PC-9 (cell line): ENCODE results near the gene ERC1.

Experiments
- EZH2 ChIP-seq: fragments of 200-600 bp; sonication (generic); IDR thresholded peaks from 2 replicates; pipeline ENCODE4 v1.8.0; 2017; ENCODE audit warnings: antibody characterized with exemption, low read depth
- TF ChIP-seq, protein P1 (sequence below): fragments of 200-600 bp; sonication (generic); conservative IDR thresholded peaks from 2 replicates; pipeline ENCODE4 v1.6.1; 2017; ENCODE audit warnings: mixed run types, antibody characterized with exemption, mild to moderate bottlenecking, moderate library complexity

DNA sequence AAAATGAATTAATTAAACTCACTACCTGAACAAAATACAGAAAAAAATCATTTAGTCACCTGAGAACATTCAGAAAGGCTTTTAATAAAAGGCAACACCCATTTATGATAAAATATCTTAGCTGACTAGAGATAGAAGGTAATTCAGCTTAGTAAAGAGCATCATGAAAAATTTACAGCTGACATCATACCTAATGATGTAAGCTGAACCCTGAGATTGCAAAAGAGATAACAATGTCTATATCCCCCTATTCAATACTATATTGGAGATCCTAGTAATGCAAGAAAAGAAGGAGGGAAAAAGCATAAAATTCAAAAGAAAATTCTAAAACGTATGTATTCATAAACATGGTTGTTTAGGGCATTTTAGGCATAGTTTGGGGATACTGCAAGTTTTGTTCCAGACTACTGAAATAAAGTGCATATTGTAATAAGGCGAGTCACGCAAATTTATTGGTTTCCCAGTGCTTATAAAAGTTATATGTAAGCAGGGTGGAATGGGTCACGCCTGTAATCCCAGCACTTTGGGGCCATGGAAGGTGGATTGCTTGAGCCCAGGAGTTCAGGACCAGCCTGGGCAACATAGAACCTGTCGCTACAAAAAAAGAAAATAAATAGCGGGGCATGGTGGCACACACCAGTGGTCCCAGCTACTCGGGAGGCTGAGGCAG lies 311.3 kb downstream of the ERC1 start:
- no peak for TF ChIP-seq EZH2
- TF ChIP-seq, protein P1, sequence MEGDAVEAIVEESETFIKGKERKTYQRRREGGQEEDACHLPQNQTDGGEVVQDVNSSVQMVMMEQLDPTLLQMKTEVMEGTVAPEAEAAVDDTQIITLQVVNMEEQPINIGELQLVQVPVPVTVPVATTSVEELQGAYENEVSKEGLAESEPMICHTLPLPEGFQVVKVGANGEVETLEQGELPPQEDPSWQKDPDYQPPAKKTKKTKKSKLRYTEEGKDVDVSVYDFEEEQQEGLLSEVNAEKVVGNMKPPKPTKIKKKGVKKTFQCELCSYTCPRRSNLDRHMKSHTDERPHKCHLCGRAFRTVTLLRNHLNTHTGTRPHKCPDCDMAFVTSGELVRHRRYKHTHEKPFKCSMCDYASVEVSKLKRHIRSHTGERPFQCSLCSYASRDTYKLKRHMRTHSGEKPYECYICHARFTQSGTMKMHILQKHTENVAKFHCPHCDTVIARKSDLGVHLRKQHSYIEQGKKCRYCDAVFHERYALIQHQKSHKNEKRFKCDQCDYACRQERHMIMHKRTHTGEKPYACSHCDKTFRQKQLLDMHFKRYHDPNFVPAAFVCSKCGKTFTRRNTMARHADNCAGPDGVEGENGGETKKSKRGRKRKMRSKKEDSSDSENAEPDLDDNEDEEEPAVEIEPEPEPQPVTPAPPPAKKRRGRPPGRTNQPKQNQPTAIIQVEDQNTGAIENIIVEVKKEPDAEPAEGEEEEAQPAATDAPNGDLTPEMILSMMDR, result no peak
